Inferior parietal cortex (tissue), 1 donor: ENCODE data around the gene MIAT.

Experiments used
- DNase-seq: peaks from one replicate; pipeline ENCODE4 v3.0.0-alpha.2; 2016; ENCODE audit errors: extremely low spot score

The MIAT gene

DNA sequence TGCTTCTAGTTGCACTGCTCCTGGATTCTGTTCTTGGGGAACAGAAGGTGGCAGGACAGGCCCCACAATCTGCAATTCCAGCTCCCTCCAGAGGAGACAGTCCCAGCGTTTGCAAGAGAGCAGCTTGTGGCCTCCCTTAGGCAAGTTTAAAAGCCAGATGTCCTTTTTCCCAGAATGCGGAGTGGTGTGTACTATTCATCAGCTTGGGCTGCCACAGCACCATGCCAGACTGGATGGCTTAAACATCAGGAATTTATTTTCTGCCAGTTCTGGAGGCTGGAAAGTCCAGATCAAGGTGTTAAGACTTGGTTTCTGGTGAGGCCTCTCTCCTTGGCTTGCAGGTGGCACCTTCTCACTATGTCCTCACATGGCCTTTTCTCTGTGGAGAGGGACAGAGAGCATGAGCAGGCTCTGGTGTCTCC lies 11.7 kb downstream of the MIAT start:
- no peak for DNase-seq

DNA sequence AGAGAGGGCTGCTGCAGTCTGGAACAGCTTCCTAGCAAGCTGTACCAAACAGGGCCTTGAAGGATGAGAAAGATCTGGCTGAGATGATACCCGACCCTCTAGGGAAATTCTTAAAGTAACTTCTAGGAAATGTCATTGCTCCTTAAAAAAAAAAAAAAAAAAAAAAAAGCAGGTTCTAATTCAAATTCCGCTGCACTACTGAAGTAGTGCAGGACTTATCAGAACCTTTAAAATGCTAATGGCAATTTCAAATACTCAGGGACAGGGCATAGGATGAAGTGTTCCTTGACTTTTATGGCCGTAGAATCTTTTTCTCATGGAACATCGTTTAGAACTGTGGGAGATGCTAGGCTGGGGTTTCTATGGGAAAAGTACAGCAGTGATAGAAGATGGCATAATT lies 13.1 kb downstream of the MIAT start:
- DNase-seq: no peak

DNA sequence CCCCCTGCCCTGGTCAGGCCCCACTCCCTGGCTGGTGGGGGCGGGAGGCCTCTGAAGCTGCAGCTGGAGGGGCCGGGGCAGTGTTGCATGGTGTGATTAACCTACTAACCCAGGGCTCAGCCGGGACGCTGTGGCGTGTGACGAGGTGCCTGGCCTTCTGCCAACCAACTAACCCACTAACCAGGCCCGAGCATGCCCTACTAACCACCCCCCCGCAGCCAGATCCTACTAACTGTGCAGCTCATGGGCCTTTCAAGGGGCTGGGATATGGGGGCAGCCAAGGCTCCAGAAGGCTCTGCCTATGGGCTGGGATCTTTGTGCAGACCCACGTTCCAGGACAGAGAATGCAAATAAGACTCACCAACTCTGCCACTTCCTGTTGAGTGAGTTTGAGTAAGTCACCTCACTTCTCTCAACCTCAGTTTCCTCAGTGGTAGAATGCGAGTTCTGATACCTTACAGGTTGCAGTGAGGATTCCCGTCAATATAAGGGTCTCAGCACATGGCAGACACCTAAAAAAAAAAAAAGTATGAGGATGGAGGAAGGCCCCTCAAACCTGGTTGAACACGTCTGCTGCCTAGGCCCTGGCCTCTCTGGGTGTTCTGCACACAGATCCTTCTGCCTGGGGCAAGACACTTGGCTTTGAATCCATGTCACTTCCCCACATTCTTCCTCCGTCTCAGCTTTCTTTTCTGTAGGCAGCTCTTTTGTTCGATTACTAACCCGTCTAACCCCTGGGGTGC lies 14.1 kb downstream of the MIAT start:
- no peak for DNase-seq

DNA sequence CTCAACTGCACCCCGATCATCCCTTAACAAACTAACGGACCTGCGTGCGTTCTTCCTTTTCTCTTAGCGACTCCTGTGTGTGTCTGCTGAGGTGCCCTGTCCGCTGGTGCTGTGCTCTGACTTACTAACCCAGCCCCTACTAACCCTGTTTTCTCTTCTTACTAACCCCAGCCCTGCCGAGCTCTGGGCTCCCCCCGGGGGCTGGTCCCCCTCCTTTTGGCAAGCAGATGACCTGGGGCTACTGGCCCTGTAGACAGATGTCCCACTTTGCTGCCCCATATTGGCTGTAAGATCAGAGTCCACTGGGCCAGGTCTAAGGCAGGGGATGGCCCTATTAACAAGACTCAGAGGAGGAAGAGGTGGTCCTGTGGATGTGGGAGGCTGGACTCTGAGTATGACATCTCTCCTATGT lies 14.7 kb downstream of the MIAT start:
- no peak for DNase-seq

DNA sequence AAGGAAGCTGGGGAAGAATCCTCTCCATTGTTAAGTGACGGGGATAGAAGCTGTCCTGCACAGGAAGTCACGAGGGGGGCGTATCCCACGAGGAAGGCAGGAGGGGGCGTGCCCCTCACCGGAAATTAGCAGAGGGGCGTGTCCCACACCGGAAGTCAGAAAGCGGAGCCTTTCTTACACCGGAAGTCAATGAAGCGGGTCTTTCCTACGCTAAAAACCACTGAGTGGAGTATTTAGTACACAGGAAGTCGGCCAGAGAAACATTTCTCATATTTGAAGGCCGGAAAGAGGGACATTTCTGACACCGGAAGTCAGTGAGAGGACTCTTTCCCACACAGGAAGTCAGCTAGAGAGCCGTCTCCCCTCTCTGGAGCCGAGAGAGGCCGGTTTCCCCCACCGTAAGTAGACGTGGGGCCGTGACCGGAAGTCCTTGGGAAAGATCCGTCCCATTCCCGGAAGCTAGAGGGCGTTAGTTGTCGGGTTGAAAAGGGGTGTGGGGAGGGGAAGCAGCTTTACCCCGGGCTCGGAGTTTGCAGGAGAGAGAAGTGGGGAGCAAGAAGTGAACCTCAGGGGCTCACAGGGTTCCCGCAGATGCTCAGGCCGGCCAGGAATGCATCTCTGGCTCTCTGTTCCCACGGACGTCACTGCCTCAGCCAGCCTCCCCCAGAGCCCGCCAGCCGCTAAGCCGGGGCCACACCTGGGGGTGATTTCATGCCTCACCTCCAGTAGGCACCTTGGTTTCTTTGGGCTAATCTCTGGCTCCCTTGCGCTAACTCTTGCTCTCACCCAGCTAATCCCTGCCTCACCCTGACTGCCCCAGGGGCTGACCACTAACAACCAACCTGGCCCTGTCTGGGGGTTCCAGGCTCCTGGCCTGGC lies 15.4 kb downstream of the MIAT start:
- peak; percentile 94 for DNase-seq

DNA sequence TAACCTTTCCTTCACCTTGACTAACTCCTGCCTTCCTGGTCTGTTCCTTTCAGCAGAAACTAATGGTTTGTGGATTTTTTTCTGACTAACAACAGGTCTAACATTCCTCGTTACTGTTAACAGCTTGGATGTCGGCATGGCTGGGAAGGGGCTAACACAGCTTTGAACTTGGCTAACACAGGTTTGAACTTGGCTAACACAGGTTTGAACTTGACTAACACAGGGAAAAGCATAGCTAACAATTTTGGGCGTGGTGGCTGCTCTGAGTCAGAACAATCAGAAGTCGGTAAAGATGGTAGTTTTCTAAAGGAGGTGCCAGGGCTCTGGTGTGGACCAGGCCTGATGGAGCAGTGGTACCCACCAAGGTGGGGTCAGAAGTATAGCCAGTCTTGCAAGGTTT lies 16.1 kb downstream of the MIAT start:
- DNase-seq: no peak

DNA sequence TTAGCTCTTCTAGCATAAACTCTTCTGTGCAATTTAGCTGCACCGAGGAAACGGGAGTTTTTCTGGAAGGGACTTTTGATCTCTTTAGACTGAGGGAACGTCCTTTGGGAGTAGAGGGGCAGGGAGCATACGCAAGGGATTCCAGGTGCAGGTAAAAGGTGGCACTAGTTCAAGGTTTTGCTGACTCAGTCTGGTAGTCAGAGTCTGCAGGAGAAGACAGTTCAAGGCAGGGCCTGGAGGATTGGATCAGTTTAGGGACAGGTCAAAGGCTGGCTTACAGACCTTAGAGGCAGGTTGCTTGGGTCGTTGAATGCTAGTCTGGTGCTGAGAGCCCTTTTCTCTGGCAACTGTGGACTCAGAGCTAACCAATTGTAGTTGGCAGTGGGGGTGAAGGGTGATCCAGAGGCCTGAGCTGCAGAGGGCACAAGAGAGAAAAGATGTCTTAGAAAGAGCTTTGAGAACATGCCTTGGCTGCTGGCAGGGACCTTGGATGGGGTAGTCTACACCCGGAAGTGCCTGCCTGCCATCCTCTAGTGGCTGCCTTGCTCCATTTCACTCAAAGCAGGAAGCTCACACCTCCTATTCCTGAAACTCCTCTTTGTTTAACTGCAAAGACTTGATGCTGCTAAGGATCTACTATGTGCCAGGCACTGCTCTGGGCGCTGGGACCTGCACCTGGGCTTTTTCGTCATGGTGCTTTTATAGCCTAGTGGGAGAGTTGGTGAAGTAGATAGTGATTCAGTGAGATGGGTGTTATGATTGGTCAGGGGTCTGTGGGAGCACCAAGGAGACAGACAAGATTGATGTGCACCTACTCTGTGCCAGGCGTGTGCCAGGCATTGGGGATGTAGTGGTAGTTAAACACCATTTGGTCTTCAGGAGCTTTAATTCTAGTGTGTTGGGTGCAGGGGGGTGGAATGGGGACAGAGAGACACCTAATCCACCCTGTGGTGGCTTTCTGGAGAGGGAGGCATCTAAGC lies 17.1 kb downstream of the MIAT start:
- DNase-seq: no peak

DNA sequence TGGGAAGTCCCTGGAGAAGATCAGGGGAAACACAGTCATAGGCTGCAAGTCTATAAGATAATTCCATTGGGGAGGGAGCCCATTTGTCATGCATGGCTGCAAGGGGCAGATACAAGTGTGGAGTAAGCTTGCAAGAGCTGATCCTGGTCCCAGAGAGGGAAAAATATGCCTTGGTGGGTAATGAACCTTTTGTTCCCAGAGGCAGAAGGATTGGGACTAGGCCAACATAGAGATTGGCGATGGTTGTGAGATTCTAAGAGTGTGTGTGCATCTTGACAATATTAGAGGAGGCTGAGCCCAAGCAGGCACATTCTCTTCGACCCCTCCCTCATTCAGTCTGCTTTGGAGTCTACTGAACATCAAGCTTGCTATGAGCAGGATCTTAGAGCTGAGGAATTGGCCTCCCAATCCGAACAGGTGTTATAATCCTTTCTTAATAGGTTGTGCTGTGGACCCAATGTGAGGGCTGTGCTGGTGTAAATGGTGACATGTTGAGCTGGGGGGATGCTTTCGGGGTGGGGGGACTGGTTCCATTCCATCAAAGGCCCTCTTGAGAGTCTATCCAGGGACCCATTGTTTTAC lies 18.4 kb downstream of the MIAT start:
- DNase-seq: no peak

DNA sequence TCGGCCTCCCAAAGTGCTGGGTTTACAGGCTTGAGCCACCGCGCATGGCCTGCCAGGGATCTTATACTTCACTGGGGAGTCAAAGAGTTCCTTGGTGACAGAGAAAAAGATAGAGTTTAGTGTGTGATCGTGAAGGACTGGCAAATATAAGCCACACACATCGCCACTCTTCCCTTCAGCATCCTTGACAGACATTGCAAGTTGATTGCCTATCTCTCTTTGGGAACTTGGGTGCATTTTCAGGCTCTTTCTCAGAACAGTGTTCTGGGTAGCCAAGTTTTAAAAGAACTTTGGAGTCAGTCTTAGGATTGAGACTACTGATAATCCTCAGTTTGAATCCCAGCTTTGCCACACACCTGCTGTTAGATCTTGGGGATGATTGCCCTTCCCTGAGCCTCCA lies 19.8 kb downstream of the MIAT start:
- no peak for DNase-seq

DNA sequence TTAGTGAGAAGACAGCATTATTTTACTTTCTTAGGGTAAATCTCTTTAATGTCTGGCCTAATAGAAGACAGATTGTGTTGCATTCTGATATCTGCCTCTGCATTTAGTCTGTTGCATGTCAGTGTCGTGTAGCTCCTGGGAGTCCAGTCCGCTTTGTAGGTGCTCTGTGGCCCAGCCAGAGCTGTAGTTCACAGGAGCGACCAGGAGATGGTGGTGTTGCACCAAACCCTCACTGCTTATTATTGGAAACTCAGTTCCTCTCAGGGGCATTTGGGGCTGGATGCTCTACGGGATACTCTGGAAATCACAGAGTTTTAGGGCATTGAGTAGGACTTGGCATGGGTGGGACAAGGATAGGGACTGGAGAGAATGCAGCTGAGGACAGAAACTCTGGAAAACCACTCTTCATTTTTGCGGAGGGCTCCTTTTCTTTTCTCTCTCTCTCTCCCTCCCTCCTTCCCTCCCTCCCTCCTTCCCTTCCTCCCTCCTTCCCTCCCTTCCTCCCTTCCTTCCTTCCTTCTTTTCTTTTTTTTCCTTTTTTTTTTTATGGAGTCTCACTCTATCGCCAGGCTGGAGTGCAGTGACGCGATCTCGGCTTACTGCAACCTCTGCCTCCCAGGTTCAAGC lies 21.7 kb downstream of the MIAT start:
- DNase-seq: peak; percentile 84

DNA sequence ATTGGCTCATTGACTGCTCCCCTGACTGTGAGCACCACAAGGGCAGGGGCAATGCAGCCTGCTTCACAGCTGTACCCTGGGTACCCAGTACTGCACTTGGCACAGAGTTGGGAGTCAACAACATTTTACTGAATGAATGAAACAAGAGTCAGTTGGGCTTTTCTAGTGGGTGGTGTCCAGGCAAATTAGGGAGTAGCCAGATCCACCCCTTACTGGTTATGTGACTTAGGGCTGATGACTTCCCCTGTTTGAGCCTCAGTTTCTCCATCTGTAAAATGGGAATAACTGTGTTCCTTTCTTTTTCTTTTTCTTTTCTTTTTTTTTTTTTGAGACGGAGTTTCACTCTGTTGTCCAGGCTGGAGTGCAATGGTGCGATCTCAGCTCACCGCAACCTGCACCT lies 23.1 kb downstream of the MIAT start:
- no peak for DNase-seq

DNA sequence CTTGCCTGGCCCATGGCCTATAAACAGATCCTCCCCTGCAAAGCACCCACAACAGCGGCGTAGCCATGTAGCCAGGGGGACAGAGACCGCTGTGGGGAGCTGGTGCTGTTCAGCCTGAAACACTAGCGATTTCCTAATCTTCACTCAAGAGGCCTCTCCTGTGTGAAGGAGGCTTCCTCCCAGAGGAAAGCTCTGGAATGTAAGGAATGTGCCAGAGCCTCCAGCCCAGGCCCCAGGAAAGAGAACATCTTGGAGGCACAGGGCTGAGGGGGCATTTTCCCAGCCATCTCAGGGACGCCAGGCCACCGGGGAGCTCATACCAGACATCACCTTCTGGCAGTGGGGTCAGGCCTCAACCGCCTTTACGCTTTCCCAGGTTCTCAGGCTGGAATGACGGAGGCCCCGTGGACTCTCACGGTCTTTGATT lies 24.0 kb downstream of the MIAT start:
- no peak for DNase-seq

DNA sequence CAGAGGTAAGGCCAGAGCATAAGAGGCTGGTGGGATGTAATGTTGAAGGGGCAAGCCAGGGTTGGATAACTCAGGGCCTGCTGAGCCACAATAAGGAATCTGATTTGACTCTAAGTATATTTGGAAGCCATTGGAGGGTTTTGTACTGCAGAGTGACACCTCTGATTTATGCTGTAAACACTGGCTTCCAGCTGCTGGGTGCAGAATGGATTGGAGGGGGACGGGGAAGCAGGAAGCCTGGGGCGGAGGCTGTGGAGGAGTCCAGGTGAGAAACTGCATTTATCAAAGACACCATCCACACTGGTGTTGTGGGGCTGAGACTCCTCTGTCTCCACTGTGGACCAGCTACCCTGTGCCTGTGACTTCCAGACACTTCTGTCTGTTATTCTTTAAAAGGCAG lies 26.8 kb downstream of the MIAT start:
- DNase-seq: no peak

DNA sequence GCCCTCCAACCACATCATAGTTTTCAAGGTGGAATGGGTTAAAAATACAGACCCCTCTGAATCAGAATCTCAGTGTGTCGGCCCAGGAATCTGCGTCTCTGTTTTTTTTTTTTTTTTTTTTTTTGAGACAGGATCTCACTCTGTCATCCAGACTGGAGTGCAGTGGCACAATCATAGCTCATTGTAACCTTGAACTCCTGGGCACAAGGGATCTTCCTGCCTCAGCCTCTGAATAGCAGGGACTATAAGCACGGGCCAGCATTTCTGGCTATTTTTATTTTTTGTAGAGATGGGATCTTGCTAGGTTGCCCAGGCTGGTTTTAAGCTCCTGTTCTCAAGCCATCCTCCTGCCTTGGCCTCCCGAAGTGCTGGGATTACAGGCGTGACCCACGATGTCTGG lies 28.2 kb downstream of the MIAT start:
- DNase-seq: no peak

DNA sequence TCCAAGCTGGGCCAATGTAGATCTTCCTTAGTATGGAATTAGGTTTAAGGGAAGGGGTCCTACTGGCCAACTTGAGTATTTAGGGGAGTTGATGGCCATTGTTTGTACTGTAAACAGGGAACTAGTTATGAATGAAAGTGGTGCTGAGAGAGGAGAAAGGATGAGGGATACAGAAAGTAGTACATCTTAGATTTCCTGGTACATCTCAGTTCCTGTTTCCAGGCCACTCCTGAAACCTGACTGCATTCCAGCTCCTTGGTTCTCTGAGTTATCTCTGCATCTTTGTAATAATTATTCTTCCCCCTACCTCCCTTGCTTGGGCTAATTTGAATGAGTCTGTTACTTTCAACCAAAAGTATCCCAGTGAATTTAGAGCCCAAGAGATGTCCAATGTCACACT lies 30.1 kb downstream of the MIAT start:
- DNase-seq: no peak

DNA sequence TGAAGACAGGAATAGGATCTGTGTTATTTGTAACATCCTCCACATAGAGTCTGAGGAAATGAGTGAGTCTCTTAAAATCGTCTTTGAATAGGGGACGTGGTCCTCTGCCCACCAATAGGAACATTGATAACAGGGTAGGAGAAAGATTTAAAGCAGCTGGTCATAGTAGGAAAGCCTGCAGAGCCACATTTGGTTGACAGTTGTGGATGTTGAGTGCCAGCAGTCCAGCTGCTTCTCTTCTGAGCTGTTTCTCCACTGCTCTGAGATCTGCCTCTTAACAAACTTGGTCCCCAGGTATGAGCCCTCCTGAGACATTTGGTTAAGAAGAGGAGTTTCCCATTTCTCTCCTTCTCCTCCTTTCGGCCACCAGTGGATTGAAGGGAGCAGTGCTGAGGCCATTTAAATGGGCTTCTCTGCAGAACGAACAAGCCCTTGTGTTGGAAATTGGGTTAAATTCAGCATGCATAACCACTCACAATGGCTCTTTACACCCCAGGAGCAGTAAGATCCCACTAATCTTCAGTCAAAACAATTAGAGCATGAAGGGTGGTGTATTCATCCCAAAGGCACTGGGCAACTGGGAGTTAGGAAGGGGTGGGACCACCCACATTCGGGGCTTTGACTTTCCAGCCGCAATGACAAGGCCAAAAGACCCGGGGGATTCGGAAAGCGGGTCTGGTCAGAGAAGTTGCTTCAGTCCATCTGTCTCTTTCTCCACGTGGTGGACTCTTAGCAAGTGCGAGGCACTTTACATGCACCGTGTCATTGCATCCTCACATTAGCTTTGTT lies 32.3 kb downstream of the MIAT start:
- DNase-seq: no peak

DNA sequence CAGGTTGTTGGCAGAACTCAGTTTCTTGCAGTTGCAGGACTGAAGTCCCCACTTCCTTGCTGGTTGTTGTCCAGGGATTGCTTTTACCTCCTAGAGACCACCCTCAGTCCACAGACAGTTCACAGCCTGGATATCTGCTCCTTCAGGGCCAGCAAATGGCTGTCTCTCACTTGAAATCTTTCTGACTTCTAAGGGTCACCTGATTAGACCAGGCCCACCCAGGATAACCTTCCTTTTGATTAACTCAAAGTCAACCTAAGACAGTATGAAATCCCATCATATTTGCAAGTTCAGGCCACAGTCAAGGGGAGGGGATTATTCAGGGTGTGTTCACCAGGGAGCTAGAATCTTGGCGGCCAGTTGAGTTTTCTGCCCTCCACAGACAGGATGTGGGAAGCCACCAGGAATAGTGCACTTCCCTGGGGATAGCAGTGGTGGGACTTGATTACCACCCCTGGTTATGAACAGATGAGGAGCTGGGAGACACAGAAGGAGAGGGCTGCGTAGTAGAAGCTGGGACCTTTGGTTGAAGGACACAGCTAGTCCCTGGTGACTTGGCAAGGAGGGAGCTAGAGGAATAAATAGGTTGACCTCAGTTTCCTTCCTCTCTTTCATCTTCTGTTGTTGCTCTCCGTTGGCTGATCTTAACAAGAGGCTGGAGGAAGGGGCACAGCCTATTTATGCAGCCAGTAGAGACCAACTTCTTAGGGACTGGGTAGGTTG lies 33.4 kb downstream of the MIAT start:
- no peak for DNase-seq

DNA sequence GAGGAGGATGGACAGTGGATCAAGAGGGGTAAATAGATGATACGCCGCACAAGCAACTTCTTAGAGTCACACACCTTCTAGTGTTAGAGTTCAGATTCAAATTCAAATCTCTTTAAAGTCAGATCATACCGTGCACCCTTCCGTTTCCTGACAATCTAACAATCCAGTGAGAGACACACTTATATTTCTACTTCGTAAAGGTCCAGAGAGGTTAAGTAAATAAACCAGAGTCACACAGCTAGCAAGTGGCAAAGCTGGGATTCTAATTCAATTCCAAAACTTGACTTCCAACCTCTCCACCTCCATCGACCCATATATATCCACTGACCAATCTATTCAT lies 34.0 kb downstream of the MIAT start:
- DNase-seq: no peak

DNA sequence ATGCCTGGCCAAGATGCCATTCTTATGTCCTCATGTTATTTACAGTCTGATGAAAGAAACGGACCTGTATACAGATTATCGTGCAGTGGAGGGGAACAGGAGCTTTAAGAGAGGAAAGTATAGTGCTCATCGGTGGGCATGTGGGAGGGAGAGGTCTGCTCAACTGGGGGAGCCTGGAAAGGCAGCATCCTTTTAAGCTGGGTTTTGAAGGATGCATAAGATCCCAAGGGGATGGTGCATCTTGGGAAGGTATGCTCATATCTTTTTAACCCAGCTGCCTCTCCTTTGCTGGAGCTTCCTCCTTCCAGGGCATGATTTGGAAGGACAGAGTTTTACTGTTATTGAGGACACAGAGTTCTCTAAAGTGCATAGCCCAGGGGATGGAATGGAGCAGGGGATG lies 34.8 kb downstream of the MIAT start:
- DNase-seq: no peak

DNA sequence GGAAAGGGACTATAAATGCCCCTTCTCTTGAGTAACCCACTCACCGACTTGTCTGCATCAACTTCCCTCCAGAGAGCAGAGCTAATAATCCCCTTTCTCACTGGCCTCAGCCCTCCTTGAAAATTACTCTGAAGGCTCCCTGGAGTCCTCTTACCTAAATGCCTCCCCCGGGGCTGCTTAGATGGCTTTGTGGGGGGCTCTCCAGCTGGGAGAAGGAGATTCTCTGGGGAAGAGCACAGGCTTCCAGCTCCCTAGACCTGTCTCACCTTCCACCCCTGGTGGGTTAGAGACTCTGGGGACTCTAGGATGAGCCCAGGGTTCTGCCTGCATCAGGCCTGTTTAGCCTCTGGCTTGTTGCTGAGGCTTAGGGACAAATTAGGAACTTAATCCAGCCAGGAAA lies 39.8 kb downstream of the MIAT start:
- DNase-seq: no peak
